IPS DF 4.7 (cell line): ENCODE results near the gene IFNA4.
A peak's percentile ranks its signal among the peaks of the same experiment; 100 is the strongest.
"Not testable (repeated sequence)": the region's sequence is repeated elsewhere in the genome, so short reads cannot be mapped to it uniquely, and the experiment has no call there.

Source experiments
- DNase-seq: peaks from one replicate; pipeline ENCODE4 v3.0.0-alpha.2; 2013; ENCODE audit warnings: low spot score; ENCODE audit errors: extremely low read depth

IFNA4 gene

GRCh38 chr9:21187487-21187886 is at the start of gene IFNA4:
Gene IFNA4, minus strand, starts transcription at chr9:21187587. Its CDS starts 56 bp downstream, at chr9:21187531.
- DNase-seq = not testable (repeated sequence)

- not testable (repeated sequence) for DNase-seq
Observed at GRCh38 chr9:21236360-21236714, 49.0 kb upstream of the IFNA4 start.

- DNase-seq = not testable (repeated sequence)
Observed at GRCh38 chr9:21235468-21236359, 48.3 kb upstream of the IFNA4 start.

GRCh38 chr9:21234153-21234687 is 46.8 kb upstream of the IFNA4 start:
- no peak for DNase-seq

GRCh38 chr9:21233258-21233657 is 45.9 kb upstream of the IFNA4 start:
- DNase-seq = no peak

- DNase-seq = no peak
Observed at GRCh38 chr9:21228122-21228521, 40.7 kb upstream of the IFNA4 start, which contains the start of gene IFNA17. Gene IFNA17, minus strand, starts transcription at chr9:21228222. Its CDS starts 49 bp downstream, at chr9:21228173.

GRCh38 chr9:21217211-21217610 is 29.8 kb upstream of the IFNA4 start, which contains the start of gene IFNA16:
Gene IFNA16, minus strand, starts transcription at chr9:21217311. Its CDS starts 6 bp downstream, at chr9:21217305.
- not testable (repeated sequence) for DNase-seq

- DNase-seq = not testable (repeated sequence)
Observed at GRCh38 chr9:21213411-21214326, 26.3 kb upstream of the IFNA4 start.

GRCh38 chr9:21212160-21212559 is 24.8 kb upstream of the IFNA4 start:
- not testable (repeated sequence) for DNase-seq

GRCh38 chr9:21210782-21211181 is 23.4 kb upstream of the IFNA4 start:
- not testable (repeated sequence) for DNase-seq

GRCh38 chr9:21210311-21210710 is 22.9 kb upstream of the IFNA4 start:
- no peak for DNase-seq

GRCh38 chr9:21207043-21207442 is 19.7 kb upstream of the IFNA4 start, which contains the start of gene IFNA10:
Gene IFNA10, minus strand, starts transcription at chr9:21207143. Its CDS starts 46 bp downstream, at chr9:21207097.
- DNase-seq = not testable (repeated sequence)

GRCh38 chr9:21205204-21205603 is 17.8 kb upstream of the IFNA4 start:
- no peak for DNase-seq

- not testable (repeated sequence) for DNase-seq
Observed at GRCh38 chr9:21202105-21202504, 14.7 kb upstream of the IFNA4 start, which contains the start of gene IFNA7. Gene IFNA7, minus strand, starts transcription at chr9:21202205. Its CDS starts 40 bp downstream, at chr9:21202165.

GRCh38 chr9:21194867-21195776 is 7.7 kb upstream of the IFNA4 start:
- not testable (repeated sequence) for DNase-seq

GRCh38 chr9:21182810-21183736 is 4.3 kb downstream of the IFNA4 start:
- DNase-seq = peak; percentile 1

- no peak for DNase-seq
Observed at GRCh38 chr9:21174671-21175070, 12.7 kb downstream of the IFNA4 start.

GRCh38 chr9:21172156-21172555 is 15.2 kb downstream of the IFNA4 start:
- DNase-seq = no peak

GRCh38 chr9:21171351-21171750 is 16.0 kb downstream of the IFNA4 start:
- DNase-seq = no peak
